ENCODE results near the gene GABARAPL2. TPM values are rescaled to one million over a fixed set of nuclear protein-coding genes. Genes with fewer than 3 reads are reported as not detected.
A peak's percentile ranks its signal among the peaks of the same experiment; 100 is the strongest.

GABARAPL2 gene
- total RNA-seq, 1 donor from 2014 or later, result 89.5 TPM

GRCh38 chr16:75555213-75555706 is 10.9 kb upstream of the GABARAPL2 start:
- DNase-seq, result peak; percentile 96

- peak; percentile 94 for DNase-seq
These were observed 10.3 kb upstream of the GABARAPL2 start, which contains the start of gene TMEM231 for GRCh38 chr16:75555707-75556430. Gene TMEM231, minus strand, starts transcription at chr16:75556252. Its CDS starts 43 bp downstream, at chr16:75556209.

DNA sequence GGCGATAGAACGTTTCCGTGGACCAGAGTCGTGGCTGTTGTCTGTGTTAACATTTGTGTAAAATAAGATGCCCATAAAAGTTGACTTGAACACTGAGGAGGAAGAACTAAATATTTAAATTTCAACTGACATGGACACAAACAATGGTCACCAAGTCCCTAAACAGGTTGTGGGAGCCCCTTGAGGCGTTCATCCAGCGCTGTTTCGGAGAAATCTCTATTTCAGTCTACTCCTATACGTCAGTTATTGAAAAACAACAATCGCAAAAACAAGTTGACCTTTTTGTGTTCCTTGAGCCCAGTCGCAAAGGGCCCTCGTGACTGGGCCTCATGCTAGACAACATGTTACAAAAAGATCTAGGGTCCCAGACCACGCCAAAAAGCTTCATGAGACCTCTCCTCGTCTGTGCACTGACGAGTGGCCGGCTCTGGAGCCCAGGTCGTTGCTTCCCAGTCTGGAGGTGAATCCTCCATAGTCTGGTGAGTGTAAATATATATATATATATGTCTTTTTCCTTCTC is 9.7 kb upstream of the GABARAPL2 start:
- no peak for DNase-seq

- no peak for DNase-seq
These were observed 7.3 kb upstream of the GABARAPL2 start for GRCh38 chr16:75558846-75559401.

- DNase-seq, result no peak
These were observed 6.4 kb upstream of the GABARAPL2 start for GRCh38 chr16:75559564-75560372.

DNA sequence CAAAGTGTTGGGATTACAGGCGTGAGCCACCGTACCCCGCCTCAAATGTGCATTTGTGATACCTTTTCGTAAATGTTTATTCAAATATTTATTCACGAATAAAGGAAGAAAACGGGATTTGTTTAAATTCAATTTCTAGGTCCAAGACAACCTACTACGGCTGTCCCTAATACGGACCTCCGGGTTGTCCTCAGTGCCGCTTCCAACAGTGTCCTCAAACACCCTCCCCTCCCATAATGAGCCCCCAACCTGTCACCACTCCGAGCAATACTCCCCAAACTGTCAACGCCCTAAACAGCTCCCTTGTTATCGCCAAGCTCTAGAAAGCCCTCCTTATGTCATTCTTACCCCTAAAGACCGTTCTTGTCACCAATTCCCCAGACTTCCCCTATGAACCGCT is 539 bp upstream of the GABARAPL2 start:
- no peak for DNase-seq

- DNase-seq, result peak; percentile 31
These were observed 628 bp downstream of the GABARAPL2 start for GRCh38 chr16:75566758-75567255.

DNA sequence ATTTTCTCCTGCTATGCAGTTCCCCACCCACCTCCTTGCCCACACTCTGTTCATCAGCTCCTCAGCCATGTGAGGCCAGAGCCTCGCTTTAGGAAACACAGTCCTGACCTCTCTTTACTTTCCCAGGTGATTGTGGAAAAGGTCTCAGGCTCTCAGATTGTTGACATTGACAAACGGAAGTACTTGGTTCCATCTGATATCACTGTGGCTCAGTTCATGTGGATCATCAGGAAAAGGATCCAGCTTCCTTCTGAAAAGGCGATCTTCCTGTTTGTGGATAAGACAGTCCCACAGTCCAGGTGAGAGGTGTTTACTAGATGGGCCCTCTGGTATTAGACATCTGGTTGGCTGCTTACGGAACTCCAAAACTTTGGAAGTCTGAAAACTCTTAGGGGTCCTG is 1.7 kb downstream of the GABARAPL2 start:
- DNase-seq, result no peak

DNA sequence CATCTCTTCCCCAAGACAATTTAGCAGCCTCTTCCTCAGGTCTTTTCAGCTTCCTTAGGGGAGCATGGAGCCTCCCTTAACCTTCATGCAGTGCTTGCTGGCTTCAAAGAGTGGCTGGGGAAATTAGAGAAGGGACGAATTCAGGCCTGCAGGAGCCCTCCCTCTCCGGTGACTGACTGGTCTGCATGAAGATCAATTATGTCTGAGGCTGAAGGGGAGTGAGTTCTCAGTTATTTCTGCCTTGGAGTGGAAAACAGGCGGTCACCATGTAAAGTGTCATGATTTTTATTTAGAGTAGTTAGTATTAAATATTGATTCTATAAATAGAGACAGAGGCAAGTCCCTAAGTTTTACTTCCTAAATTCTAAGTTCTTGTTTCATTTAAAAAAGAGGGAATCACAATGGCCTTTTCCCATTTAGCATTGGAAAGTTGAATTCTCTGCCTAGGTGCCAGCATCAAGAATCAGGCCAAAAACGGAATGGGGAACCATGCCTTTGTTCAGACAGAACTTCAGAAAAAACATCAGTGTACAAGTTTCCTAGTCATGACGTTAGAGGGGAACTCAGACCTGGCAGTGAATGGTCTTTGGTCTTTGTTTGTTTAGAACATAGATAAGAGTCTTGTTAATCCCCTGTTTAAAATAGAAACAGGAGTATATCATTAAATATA is 4.4 kb downstream of the GABARAPL2 start:
- no peak for DNase-seq

DNA sequence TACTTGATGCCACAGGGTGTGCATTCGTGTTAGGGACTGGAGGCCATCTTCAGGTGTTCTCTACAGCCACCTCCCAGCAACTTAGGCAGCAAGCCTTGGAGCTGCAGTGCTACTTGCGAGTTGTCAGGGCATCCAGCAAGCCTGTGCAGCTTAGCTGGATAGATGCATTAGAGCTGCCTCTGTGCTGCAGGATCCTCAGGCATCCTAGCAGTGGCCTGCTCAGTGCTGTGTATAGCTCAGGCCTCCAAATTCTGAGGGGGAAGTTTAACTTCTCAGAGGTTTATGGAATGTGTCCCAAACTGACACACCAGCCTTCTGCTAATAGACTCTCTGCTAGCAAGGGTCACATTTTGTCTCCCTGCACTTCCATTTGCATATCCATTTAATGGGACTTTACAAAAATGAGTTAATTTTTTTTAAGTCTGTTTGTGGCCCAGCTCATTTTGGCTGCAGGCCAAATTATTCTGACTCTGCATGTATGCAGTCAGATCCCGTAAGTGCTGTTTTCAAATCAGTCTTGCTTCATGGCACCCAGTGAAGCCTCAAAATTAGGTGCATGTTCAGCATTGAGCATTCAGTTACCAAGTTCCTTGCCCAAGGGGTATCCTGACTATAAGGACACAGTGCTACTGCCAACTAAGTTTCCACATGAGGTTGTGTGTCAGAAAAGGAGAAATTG is 6.8 kb downstream of the GABARAPL2 start:
- DNase-seq, result no peak

GRCh38 chr16:75573955-75574354 is 7.8 kb downstream of the GABARAPL2 start:
- no peak for DNase-seq

DNA sequence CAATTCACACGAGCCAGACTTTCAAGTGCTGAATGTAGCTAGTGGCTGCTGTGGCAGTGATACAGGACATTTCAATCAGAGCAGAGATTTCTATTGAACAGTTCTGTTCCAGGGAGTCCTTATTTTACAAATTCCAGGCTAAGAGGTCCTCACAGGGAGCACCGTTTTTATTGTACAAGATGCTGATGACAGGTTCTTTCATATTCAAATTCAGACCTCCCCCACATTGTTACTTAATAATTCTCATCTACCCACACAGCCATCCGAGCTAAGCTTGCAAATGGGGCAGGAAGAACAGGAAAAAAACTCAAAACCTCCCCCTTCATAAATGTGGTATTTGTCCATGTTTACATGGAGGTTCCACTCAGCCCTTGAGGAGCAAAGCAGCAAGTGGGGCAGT is 9.8 kb downstream of the GABARAPL2 start:
- DNase-seq, result no peak

GRCh38 chr16:75576384-75576811 is 10.2 kb downstream of the GABARAPL2 start:
- DNase-seq, result no peak

DNA sequence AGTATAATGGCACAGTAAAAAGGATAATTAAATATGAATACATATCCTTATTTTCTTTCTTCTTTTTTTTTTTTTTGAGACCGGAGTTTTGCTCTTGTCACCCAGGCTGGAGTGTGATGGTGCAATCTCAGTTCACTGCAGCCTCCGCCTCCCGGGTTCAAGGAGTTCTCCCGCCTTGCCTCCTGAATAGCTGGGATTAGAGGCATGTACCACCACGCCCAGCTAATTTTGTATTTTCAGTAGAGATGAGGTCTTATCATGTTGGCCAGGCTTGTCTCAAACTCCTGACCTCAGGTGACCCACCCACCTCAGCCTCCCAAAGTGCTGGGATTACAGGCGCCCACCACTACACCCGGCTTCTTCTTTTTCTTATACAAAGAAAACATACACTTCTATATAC is 12.0 kb downstream of the GABARAPL2 start:
- DNase-seq, result no peak

DNA sequence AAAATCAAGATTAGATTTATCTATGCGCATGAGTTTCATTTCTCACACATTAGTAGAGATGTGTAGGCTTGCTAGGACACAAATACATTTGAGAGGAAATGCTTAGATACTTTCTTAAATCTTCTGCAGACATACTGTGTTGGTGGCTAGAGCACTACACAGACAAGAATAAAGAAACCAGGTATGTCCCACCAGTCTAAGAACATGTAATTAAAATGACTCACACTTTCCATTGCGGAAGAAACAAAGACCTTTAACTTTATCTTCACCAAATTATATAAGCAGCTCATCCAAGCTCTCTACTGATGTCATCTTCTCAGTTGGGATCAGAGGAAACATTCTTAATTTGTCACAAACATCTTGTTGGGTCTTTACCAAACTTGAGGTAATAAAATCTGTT is 12.5 kb downstream of the GABARAPL2 start:
- no peak for DNase-seq

DNA sequence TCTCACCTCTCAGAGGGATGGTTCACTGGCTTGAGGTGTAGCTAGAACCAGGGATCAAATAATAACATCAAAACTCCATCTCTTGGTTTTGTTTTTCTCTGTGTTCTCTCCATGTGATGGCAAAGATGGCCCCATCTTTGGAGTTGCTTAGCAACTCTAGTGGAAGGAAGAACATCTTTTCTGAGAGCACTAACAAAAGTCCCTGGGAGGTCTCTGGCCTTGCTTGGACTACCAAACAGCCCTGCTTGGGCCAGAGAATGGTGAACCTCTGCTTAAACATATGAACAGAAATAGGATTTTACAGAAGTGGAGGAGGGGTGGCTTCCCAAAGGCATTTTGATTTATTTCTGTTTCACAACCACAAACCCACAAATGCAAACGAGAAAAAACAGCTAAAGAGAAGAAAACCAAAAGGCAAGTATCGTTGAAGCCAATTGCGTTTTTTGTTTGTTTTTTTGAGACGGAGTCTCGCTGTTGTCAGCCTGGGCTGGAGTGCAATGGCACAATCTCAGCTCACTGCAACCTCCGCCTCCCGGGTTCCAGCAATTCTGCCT is 13.2 kb downstream of the GABARAPL2 start:
- no peak for DNase-seq

DNA sequence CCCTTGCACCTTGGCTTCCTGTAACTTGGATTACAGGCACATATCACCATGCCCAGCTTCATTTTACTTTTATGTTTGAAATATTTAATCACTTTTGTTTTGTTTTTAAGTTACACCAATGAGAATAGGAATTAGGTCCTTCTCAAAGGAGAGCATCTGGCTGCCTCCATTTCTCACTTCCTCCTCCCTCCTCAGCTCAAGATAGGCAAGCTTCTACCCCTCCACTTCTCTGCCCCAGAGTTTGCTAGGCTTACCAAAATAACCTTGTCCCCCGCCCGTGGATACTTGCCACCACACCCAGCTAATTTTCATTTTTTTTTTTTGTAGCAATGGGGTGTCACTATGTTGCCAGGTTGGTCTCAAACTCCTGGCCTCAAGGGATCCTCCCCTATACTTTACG is 17.9 kb downstream of the GABARAPL2 start:
- no peak for DNase-seq

DNA sequence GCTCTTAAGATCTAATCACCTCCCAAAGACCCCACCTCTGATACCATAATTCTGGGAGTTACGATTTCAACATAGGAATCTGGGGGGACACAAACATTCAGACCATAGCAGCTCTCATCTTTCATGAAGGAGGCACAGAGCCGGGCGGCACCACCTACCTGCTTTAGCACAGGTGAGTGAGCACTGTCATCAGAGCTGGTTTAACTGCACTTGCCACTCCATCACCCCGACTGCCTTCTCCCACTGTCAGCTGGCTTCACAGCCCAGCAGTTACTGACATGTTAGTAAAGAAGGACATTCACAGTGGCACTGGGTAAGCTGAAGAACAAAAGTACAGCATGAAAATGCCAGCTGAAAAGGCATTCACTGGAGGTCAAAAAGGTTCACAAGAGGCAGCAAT is 22.5 kb downstream of the GABARAPL2 start:
- DNase-seq, result no peak

GRCh38 chr16:75589306-75589705 is 23.1 kb downstream of the GABARAPL2 start:
- DNase-seq, result peak; percentile 57

GRCh38 chr16:75590920-75591843 is 25.0 kb downstream of the GABARAPL2 start:
- DNase-seq, result peak; percentile 84
